GM23248 (cell line): ENCODE measurements around the gene KCNS1.

Experiments used
- EZH2 ChIP-seq: fragments of 200-600 bp; sonication (generic); IDR thresholded peaks from 2 replicates; pipeline ENCODE4 v1.6.1; 2018; ENCODE audit warnings: antibody characterized with exemption, mild to moderate bottlenecking; ENCODE audit not compliant: insufficient read depth, poor library complexity, severe bottlenecking
- EZH2phosphoT487 ChIP-seq: fragments of 200-600 bp; sonication (generic); IDR thresholded peaks from 2 replicates; pipeline ENCODE4 v1.6.1; 2018; ENCODE audit warnings: antibody characterized with exemption, moderate library complexity, mild to moderate bottlenecking, low read depth; ENCODE audit not compliant: insufficient read depth

- TF ChIP-seq EZH2 (no peak), EZH2phosphoT487 (no peak)
Measured at GRCh38 chr20:45058168-45058850, 42.6 kb downstream of the KCNS1 start.
